Body of pancreas (tissue), 4 donors: ENCODE results near the gene SMAD2. TPM values are rescaled to one million over a fixed set of nuclear protein-coding genes. Genes with fewer than 3 reads are reported as not detected.
A peak's percentile ranks its signal among the peaks of the same experiment; 100 is the strongest.

Experiments used
- ATAC-seq: fragments of 150-250 bp; one replicate; pipeline ENCODE4 v1.9.1; 2016
- DNase-seq, 4 donors: peaks; one replicate each; pipeline ENCODE4 v3.0.0-alpha.2; 2019
- H3K27ac ChIP-seq, 4 donors: fragments of 200-600 bp; sonication (generic); 1 replicate in 3 of 4; 2 replicates in 1 of 4; pipeline versions ENCODE4 v1.5.1 to v1.6.1; 2016 to 2019; ENCODE audit warnings: mild to moderate bottlenecking in 1 of 4, mixed read lengths in 1 of 4, moderate library complexity in 1 of 4
- H3K27me3 ChIP-seq, 2 donors: fragments of 200-600 bp; sonication (generic); one replicate each; pipeline ENCODE4 v1.6.0; 2016; ENCODE audit warnings: mild to moderate bottlenecking in 1 of 2
- H3K36me3 ChIP-seq, 2 donors: fragments of 200-600 bp; sonication (generic); replicated peaks in 1 of 2; 2 replicates each; pipeline ENCODE4 v1.5.1; 2016; ENCODE audit warnings: low read depth in 2 of 2; ENCODE audit not compliant: insufficient read depth in 1 of 2
- H3K4me1 ChIP-seq: fragments of 200-600 bp; sonication (generic); one replicate; pipeline ENCODE4 v1.6.0; 2016
- H3K4me3 ChIP-seq, 2 donors: fragments of 200-600 bp; sonication (generic); 1 replicate in 1 of 2; 2 replicates in 1 of 2; pipeline ENCODE4 v1.5.1; 2016 to 2019
- H3K9me3 ChIP-seq, 3 donors: fragments of 200-600 bp; sonication (generic); 1 replicate in 2 of 3; 2 replicates in 1 of 3; pipeline ENCODE4 v1.5.1; 2016
- POLR2A ChIP-seq, 3 donors: fragments of 450-650 bp; IDR thresholded peaks; one replicate each; pipeline ENCODE4 v1.6.1; 2016; ENCODE audit warnings: antibody characterized with exemption in 3 of 3, mild to moderate bottlenecking in 2 of 3
- WGBS, 2 donors: methylation state at CpG; one replicate each; pipeline ENCODE4 v1.1.5; 2017; 5-methylcytosine and 5-hydroxymethylcytosine counted together
- intact Hi-C: fragments of 100-400 bp; cut with DNase I; formaldehyde crosslinking; loops from one replicate; pipeline ENCODE4 v1.15.1; 2023
- total RNA-seq, 2 donors: library from RNA; depleted of rRNA; stranded (reverse); fragments of >200 nt; gene quantifications; one replicate each; pipeline ENCODE4 v1.1.0, GENCODE V29; 2016
- TF ChIP-seq, protein P1 (sequence below), 7 experiments: fragments of 450-650 bp in 4 of 7; fragments of 200-600 bp in 3 of 7; sonication (generic) in 3 of 7; IDR thresholded peaks; one replicate each; pipeline ENCODE4 v1.5.1; 2016 to 2019; ENCODE audit warnings: antibody characterized with exemption in 7 of 7

SMAD2 gene
- total RNA-seq, 2 donors from 2014 or later, result 9.6 to 19.7 TPM

GRCh38 chr18:47935321-47936055 is 5.0 kb upstream of the SMAD2 start:
- Histone ChIP-seq H3K9me3 (no peaks in the 10 kb centered on the region), H3K36me3 (no peaks in the 10 kb centered on the region), H3K27ac (no peak overlapping the region), H3K27me3 (no peaks in the 10 kb centered on the region), H3K4me3 (no peak overlapping the region), H3K4me1 (peaks cover 19% of the 10 kb centered on the region)
- no peak for DNase-seq
- no peak for ATAC-seq
- 45 to 63% methylated on average over 1 of the region's 1 CpG for WGBS, 2 donors
- intact Hi-C loops, result no loop called here
- TF ChIP-seq, protein P1, sequence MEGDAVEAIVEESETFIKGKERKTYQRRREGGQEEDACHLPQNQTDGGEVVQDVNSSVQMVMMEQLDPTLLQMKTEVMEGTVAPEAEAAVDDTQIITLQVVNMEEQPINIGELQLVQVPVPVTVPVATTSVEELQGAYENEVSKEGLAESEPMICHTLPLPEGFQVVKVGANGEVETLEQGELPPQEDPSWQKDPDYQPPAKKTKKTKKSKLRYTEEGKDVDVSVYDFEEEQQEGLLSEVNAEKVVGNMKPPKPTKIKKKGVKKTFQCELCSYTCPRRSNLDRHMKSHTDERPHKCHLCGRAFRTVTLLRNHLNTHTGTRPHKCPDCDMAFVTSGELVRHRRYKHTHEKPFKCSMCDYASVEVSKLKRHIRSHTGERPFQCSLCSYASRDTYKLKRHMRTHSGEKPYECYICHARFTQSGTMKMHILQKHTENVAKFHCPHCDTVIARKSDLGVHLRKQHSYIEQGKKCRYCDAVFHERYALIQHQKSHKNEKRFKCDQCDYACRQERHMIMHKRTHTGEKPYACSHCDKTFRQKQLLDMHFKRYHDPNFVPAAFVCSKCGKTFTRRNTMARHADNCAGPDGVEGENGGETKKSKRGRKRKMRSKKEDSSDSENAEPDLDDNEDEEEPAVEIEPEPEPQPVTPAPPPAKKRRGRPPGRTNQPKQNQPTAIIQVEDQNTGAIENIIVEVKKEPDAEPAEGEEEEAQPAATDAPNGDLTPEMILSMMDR (IDR thresholded peaks at IDR 0.05), result no peak
- no peak for TF ChIP-seq POLR2A (IDR thresholded peaks at IDR 0.05)

- H3K27ac ChIP-seq, result peak overlapping the region in 2 of 4 donors; percentile 98 to 99
- no peak overlapping the region for H3K4me3 ChIP-seq
- no peaks in the 10 kb centered on the region for H3K36me3 ChIP-seq
- no peaks in the 10 kb centered on the region for H3K9me3 ChIP-seq
- intact Hi-C loops, result no loop called here
- ATAC-seq (no peak), DNase-seq (peak in 3 of 4 donors; percentile 16 to 19 (median 16))
- 34 to 36% methylated on average over 4 of the region's 4 CpGs for WGBS, 2 donors
- TF ChIP-seq, protein P1 (IDR thresholded peaks at IDR 0.05), result peak in 1 of 7 experiments; percentile 4
- no peak for TF ChIP-seq POLR2A (IDR thresholded peaks at IDR 0.05)
- H3K27me3 ChIP-seq, result no peaks in the 10 kb centered on the region
- H3K4me1 ChIP-seq, result peaks cover 35% of the 10 kb centered on the region
These were observed 2.1 kb upstream of the SMAD2 start for GRCh38 chr18:47932603-47933002.

- TF ChIP-seq, protein P1 (IDR thresholded peaks at IDR 0.05), result no peak
- no peak for TF ChIP-seq POLR2A (IDR thresholded peaks at IDR 0.05)
- ATAC-seq (no peak), DNase-seq (no peak)
- no peaks in the 10 kb centered on the region for H3K9me3 ChIP-seq
- no peaks in the 10 kb centered on the region for H3K27me3 ChIP-seq
- 54 to 55% methylated on average over 10 of the region's 10 CpGs for WGBS, 2 donors
- H3K36me3 ChIP-seq, result no peaks in the 10 kb centered on the region
- intact Hi-C loops, result no loop called here
- H3K27ac ChIP-seq, result peak overlapping the region in 3 of 4 donors; percentile 35 to 99 (median 98)
- no peak overlapping the region for H3K4me3 ChIP-seq
- peaks cover 35% of the 10 kb centered on the region for H3K4me1 ChIP-seq
These were observed 1.7 kb upstream of the SMAD2 start for GRCh38 chr18:47932190-47932589.

DNA sequence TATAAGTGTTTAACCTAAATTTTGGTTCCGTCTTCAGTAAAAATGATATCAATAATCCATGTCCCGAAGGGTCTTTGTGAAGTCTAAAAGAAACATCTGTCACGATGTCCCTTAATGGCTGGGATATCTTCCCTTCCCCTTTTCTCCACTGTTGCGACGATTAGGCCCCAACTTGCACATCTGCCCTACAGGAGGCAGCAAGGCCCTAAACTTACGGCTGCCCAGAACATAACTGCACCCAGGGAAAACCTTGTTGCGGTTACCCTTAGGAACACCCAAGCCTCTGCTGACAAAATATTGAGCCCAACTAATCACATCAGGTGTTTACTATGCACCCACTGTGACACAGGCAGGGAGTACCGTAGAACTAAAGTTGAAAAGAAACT is 1.3 kb upstream of the SMAD2 start:
- peak overlapping the region; percentile 97 to 99 (median 98) for H3K27ac ChIP-seq
- no peak for ATAC-seq
- DNase-seq, result peak in 3 of 4 donors; percentile 21 to 38 (median 27)
- intact Hi-C loops, result no loop called here
- WGBS, 2 donors, result 53 to 67% methylated on average over 8 of the region's 8 CpGs
- no peak overlapping the region for H3K4me3 ChIP-seq
- peaks cover 37% of the 10 kb centered on the region for H3K4me1 ChIP-seq
- TF ChIP-seq, protein P1 (IDR thresholded peaks at IDR 0.05), result no peak
- no peak for TF ChIP-seq POLR2A (IDR thresholded peaks at IDR 0.05)
- no peaks in the 10 kb centered on the region for H3K27me3 ChIP-seq
- H3K9me3 ChIP-seq, result no peaks in the 10 kb centered on the region
- no peaks in the 10 kb centered on the region for H3K36me3 ChIP-seq
